ENCODE measurements around the gene CEP131.

CEP131 gene

DNA sequence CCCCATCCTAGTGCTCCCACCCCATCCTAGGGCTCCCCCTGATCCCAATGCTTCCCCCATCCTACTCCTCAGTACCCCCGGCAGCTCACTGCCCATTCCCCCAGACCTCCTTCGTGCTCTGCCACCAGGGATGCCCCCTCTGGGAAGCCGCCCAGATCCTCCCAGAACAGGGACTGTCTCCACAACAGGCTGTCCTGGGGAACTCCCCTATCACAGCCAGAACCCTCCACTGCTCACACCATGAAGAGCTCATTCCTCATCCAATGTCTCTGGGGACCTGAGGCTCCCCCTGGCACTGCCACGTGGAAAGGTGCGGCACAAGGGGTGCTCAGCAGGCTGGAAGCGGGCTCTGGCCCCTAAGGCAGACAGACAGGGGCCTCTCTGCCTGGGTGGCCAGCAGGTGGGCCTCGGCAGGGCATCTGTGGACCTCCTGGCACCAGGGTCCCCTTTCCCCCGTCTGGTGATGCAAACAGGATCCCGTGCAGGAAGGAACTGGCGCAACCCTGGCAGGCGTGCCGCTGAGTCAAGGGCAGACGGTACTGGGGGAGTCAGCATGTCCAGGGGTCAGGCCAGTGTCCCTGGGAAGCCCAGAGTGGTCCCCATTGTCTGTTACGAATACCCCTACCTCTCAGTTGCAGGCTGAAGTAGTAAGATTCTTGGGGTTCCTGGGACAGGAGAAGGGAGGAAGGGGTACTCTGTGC lies 72.2 kb downstream of the CEP131 start:
- no peaks in the 10 kb centered on the region for H3K9me2 ChIP-seq (replicated peaks; ENCODE audit: insufficient read depth, low read length)
- no peaks in the 10 kb centered on the region for H3K9me3 ChIP-seq (ENCODE audit: insufficient read depth, low read length)
- no peaks in the 10 kb centered on the region for H3K79me2 ChIP-seq (ENCODE audit: insufficient read depth, low read length)
- no peaks in the 10 kb centered on the region for H3K27me3 ChIP-seq (ENCODE audit: low read length)
- H3K4me2 ChIP-seq (ENCODE audit: low read depth, low read length, poor library complexity, severe bottlenecking): no peak overlapping the region
- H2AFZ ChIP-seq (ENCODE audit: low read depth, low read length, severe bottlenecking): no peak overlapping the region
- no peak overlapping the region for H3K4me3 ChIP-seq (ENCODE audit: insufficient read depth, low read length, poor library complexity, severe bottlenecking)
- no peaks in the 10 kb centered on the region for H3K36me3 ChIP-seq (ENCODE audit: low read length)
- no peak for TF ChIP-seq EZH2phosphoT487 (conservative IDR thresholded peaks at IDR 0.05; ENCODE audit: low read length)
- TF ChIP-seq, protein P1, sequence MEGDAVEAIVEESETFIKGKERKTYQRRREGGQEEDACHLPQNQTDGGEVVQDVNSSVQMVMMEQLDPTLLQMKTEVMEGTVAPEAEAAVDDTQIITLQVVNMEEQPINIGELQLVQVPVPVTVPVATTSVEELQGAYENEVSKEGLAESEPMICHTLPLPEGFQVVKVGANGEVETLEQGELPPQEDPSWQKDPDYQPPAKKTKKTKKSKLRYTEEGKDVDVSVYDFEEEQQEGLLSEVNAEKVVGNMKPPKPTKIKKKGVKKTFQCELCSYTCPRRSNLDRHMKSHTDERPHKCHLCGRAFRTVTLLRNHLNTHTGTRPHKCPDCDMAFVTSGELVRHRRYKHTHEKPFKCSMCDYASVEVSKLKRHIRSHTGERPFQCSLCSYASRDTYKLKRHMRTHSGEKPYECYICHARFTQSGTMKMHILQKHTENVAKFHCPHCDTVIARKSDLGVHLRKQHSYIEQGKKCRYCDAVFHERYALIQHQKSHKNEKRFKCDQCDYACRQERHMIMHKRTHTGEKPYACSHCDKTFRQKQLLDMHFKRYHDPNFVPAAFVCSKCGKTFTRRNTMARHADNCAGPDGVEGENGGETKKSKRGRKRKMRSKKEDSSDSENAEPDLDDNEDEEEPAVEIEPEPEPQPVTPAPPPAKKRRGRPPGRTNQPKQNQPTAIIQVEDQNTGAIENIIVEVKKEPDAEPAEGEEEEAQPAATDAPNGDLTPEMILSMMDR (IDR thresholded peaks at IDR 0.05; ENCODE audit: insufficient read depth, low read length, poor library complexity, severe bottlenecking): no peak
- H3K9ac ChIP-seq (ENCODE audit: low read length): no peak overlapping the region
- no peaks in the 10 kb centered on the region for H3F3A ChIP-seq (ENCODE audit: insufficient read depth)
- H4K20me1 ChIP-seq (ENCODE audit: low read depth, low read length): no peaks in the 10 kb centered on the region
- H3K27ac ChIP-seq (ENCODE audit: low read depth, low read length): no peak overlapping the region

DNA sequence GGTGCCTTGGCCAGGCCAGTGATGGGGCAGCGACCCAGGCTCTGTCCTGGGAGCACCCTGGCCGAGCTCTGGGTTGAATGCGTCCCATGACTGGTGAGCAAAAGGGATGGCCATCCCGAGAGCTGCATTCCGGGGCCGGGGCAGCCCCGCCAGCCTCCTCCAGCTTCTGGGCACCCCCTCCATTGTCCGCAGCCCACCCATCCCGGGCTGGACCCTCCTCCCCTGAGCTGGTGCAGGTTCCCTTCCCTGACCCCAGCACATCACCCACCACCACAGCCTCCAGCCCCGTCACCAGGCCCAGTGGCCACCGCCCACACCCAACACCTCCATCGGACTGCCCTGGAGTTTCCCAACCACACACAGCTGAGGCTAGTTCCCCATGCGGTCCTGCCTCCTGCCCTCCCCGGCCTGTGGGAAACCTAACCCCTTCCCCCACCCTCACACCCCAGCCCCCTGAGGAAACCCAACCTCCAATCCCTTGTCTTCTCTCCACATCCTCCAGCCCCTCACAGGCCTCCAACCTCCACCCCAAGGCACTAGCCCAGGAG lies 73.7 kb downstream of the CEP131 start:
- H3K27me3 ChIP-seq (ENCODE audit: low read length): no peaks in the 10 kb centered on the region
- TF ChIP-seq EZH2phosphoT487 (conservative IDR thresholded peaks at IDR 0.05; ENCODE audit: low read length): no peak
- TF ChIP-seq, protein P1 (IDR thresholded peaks at IDR 0.05; ENCODE audit: insufficient read depth, low read length, poor library complexity, severe bottlenecking): no peak
- H2AFZ ChIP-seq (ENCODE audit: low read depth, low read length, severe bottlenecking): no peak overlapping the region
- H3K36me3 ChIP-seq (ENCODE audit: low read length): no peaks in the 10 kb centered on the region
- H3K9me2 ChIP-seq (replicated peaks; ENCODE audit: insufficient read depth, low read length): no peaks in the 10 kb centered on the region
- H3K9ac ChIP-seq (ENCODE audit: low read length): no peak overlapping the region
- no peak overlapping the region for H3K27ac ChIP-seq (ENCODE audit: low read depth, low read length)
- H3K4me3 ChIP-seq (ENCODE audit: insufficient read depth, low read length, poor library complexity, severe bottlenecking): no peak overlapping the region
- no peaks in the 10 kb centered on the region for H3K79me2 ChIP-seq (ENCODE audit: insufficient read depth, low read length)
- H4K20me1 ChIP-seq (ENCODE audit: low read depth, low read length): no peaks in the 10 kb centered on the region
- no peak overlapping the region for H3K4me2 ChIP-seq (ENCODE audit: low read depth, low read length, poor library complexity, severe bottlenecking)
- no peaks in the 10 kb centered on the region for H3K9me3 ChIP-seq (ENCODE audit: insufficient read depth, low read length)
- no peaks in the 10 kb centered on the region for H3F3A ChIP-seq (ENCODE audit: insufficient read depth)

DNA sequence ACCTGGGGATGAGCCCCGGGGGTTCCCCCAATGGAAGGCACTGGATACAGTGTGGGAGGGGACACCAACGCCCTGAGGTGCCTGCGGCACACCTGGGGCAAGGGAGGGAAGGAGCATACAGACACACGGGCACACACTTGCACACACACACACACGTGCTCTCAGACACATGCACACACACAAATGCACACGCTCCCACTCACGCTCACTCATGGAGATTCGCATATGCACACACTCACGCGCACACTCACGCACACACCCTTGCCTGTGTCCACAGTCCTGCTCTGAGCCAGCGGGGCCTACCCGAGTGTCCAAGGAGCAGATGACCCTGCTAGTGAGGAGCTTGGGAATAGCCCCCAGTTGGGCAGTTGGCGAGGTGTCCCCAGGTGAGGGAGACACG lies 74.2 kb downstream of the CEP131 start:
- Histone ChIP-seq H3K9me2 (replicated peaks; ENCODE audit: insufficient read depth, low read length) (no peaks in the 10 kb centered on the region), H3K4me3 (ENCODE audit: insufficient read depth, low read length, poor library complexity, severe bottlenecking) (no peak overlapping the region), H2AFZ (ENCODE audit: low read depth, low read length, severe bottlenecking) (no peak overlapping the region), H3K9me3 (ENCODE audit: insufficient read depth, low read length) (no peaks in the 10 kb centered on the region), H3F3A (ENCODE audit: insufficient read depth) (no peaks in the 10 kb centered on the region), H3K36me3 (ENCODE audit: low read length) (no peaks in the 10 kb centered on the region), H3K27me3 (ENCODE audit: low read length) (no peaks in the 10 kb centered on the region), H3K79me2 (ENCODE audit: insufficient read depth, low read length) (no peaks in the 10 kb centered on the region), H3K4me2 (ENCODE audit: low read depth, low read length, poor library complexity, severe bottlenecking) (no peak overlapping the region), H3K9ac (ENCODE audit: low read length) (no peak overlapping the region), H4K20me1 (ENCODE audit: low read depth, low read length) (no peaks in the 10 kb centered on the region), H3K27ac (ENCODE audit: low read depth, low read length) (no peak overlapping the region)
- TF ChIP-seq, protein P1 (IDR thresholded peaks at IDR 0.05; ENCODE audit: insufficient read depth, low read length, poor library complexity, severe bottlenecking): no peak
- no peak for TF ChIP-seq EZH2phosphoT487 (conservative IDR thresholded peaks at IDR 0.05; ENCODE audit: low read length)

Measured in SU-DHL-6 (cell line).